Activated naive CD8-positive, alpha-beta T cell treated with anti-CD3 and anti-CD28 coated beads, Interleukin-2, amount 50 U/mL, for 24 hours (primary cell): Measurements from ENCODE around the gene CELF2.

Experiments used
- ATAC-seq: fragments of 150-1000 bp; cut with Tn5 transposase; one replicate; pipeline ENCODE4 v1.10.0; 2021
- DNase-seq: peaks from one replicate; pipeline ENCODE4 v3.0.0; 2021
- H3K27ac Mint-ChIP-seq: one replicate; pipeline ENCODE4 v1.8.0; 2021; ENCODE audit warnings: mild to moderate bottlenecking, mixed read lengths
- H3K27me3 Mint-ChIP-seq: one replicate; pipeline ENCODE4 v1.8.0; 2021; ENCODE audit warnings: mixed read lengths
- H3K36me3 Mint-ChIP-seq: one replicate; pipeline ENCODE4 v1.8.0; 2021; ENCODE audit warnings: low read depth, mixed read lengths
- H3K4me1 Mint-ChIP-seq: one replicate; pipeline ENCODE4 v1.8.0; 2021; ENCODE audit warnings: mixed read lengths
- H3K4me3 Mint-ChIP-seq: one replicate; pipeline ENCODE4 v1.8.0; 2021; ENCODE audit warnings: mild to moderate bottlenecking, moderate library complexity, mixed read lengths
- H3K9me3 Mint-ChIP-seq: one replicate; pipeline ENCODE4 v1.8.0; 2021; ENCODE audit warnings: mixed read lengths

CELF2 gene

GRCh38 chr10:11367505-11367904, 349.8 kb downstream of the CELF2 start:
- Mint-ChIP-seq H3K27me3 (no peaks in the 10 kb centered on the region), H3K36me3 (no peaks in the 10 kb centered on the region), H3K4me1 (peaks cover 2% of the 10 kb centered on the region), H3K9me3 (no peaks in the 10 kb centered on the region), H3K4me3 (no peak overlapping the region), H3K27ac (no peak overlapping the region)
- DNase-seq: no peak
- ATAC-seq: no peak

- Mint-ChIP-seq H3K27ac (no peak overlapping the region), H3K36me3 (no peaks in the 10 kb centered on the region), H3K27me3 (no peaks in the 10 kb centered on the region), H3K9me3 (no peaks in the 10 kb centered on the region), H3K4me3 (no peak overlapping the region), H3K4me1 (no peaks in the 10 kb centered on the region)
- DNase-seq (no peak), ATAC-seq (no peak)
Measured at GRCh38 chr10:11373717-11374171, 356.1 kb downstream of the CELF2 start.

- DNase-seq (no peak), ATAC-seq (no peak)
- H3K27me3 Mint-ChIP-seq: no peaks in the 10 kb centered on the region
- H3K27ac Mint-ChIP-seq: no peak overlapping the region
- H3K4me3 Mint-ChIP-seq: no peak overlapping the region
- H3K4me1 Mint-ChIP-seq: peaks cover 11% of the 10 kb centered on the region
- H3K9me3 Mint-ChIP-seq: no peaks in the 10 kb centered on the region
- no peaks in the 10 kb centered on the region for H3K36me3 Mint-ChIP-seq
Measured at GRCh38 chr10:11377267-11377666, 359.6 kb downstream of the CELF2 start.

GRCh38 chr10:11378835-11379234, 361.2 kb downstream of the CELF2 start:
- no peaks in the 10 kb centered on the region for H3K36me3 Mint-ChIP-seq
- peaks cover 11% of the 10 kb centered on the region for H3K4me1 Mint-ChIP-seq
- ATAC-seq (no peak), DNase-seq (no peak)
- H3K4me3 Mint-ChIP-seq: no peak overlapping the region
- H3K9me3 Mint-ChIP-seq: no peaks in the 10 kb centered on the region
- H3K27me3 Mint-ChIP-seq: no peaks in the 10 kb centered on the region
- no peak overlapping the region for H3K27ac Mint-ChIP-seq

GRCh38 chr10:11379771-11380170, 362.1 kb downstream of the CELF2 start:
- no peak for ATAC-seq

GRCh38 chr10:11381023-11381422, 363.4 kb downstream of the CELF2 start:
- H3K27me3 Mint-ChIP-seq: no peaks in the 10 kb centered on the region
- H3K4me1 Mint-ChIP-seq: peaks cover 11% of the 10 kb centered on the region
- H3K27ac Mint-ChIP-seq: no peak overlapping the region
- DNase-seq (peak; percentile 14), ATAC-seq (peak; percentile 80)
- H3K4me3 Mint-ChIP-seq: no peak overlapping the region
- no peaks in the 10 kb centered on the region for H3K36me3 Mint-ChIP-seq
- H3K9me3 Mint-ChIP-seq: no peaks in the 10 kb centered on the region

More at GRCh38 chr10:11379771-11380170, 362.1 kb downstream of the CELF2 start:
- peaks cover 11% of the 10 kb centered on the region for H3K4me1 Mint-ChIP-seq
- no peak overlapping the region for H3K27ac Mint-ChIP-seq
- H3K4me3 Mint-ChIP-seq: no peak overlapping the region
- H3K9me3 Mint-ChIP-seq: no peaks in the 10 kb centered on the region
- DNase-seq: no peak
- H3K36me3 Mint-ChIP-seq: no peaks in the 10 kb centered on the region
- no peaks in the 10 kb centered on the region for H3K27me3 Mint-ChIP-seq

GRCh38 chr10:11381511-11381910, 363.8 kb downstream of the CELF2 start:
- no peaks in the 10 kb centered on the region for H3K9me3 Mint-ChIP-seq
- no peak overlapping the region for H3K4me3 Mint-ChIP-seq
- H3K36me3 Mint-ChIP-seq: no peaks in the 10 kb centered on the region
- H3K4me1 Mint-ChIP-seq: peaks cover 11% of the 10 kb centered on the region
- no peaks in the 10 kb centered on the region for H3K27me3 Mint-ChIP-seq
- DNase-seq (no peak), ATAC-seq (no peak)
- H3K27ac Mint-ChIP-seq: no peak overlapping the region

- ATAC-seq: no peak
Measured at GRCh38 chr10:11382187-11382586, 364.5 kb downstream of the CELF2 start.

GRCh38 chr10:11386044-11386443, 368.4 kb downstream of the CELF2 start:
- DNase-seq (no peak), ATAC-seq (no peak)
- H3K27ac Mint-ChIP-seq: no peak overlapping the region
- no peaks in the 10 kb centered on the region for H3K36me3 Mint-ChIP-seq
- H3K9me3 Mint-ChIP-seq: no peaks in the 10 kb centered on the region
- peaks cover 6% of the 10 kb centered on the region for H3K4me1 Mint-ChIP-seq
- no peaks in the 10 kb centered on the region for H3K27me3 Mint-ChIP-seq
- no peak overlapping the region for H3K4me3 Mint-ChIP-seq

More at GRCh38 chr10:11382187-11382586, 364.5 kb downstream of the CELF2 start:
- Mint-ChIP-seq H3K36me3 (no peaks in the 10 kb centered on the region), H3K4me1 (peaks cover 11% of the 10 kb centered on the region), H3K27ac (no peak overlapping the region), H3K27me3 (no peaks in the 10 kb centered on the region), H3K4me3 (no peak overlapping the region), H3K9me3 (no peaks in the 10 kb centered on the region)
- no peak for DNase-seq
